Activated CD8-positive, alpha-beta memory T cell treated with anti-CD3 and anti-CD28 coated beads, Interleukin-2, amount 50 U/mL, for 24 hours (primary cell): Measurements from ENCODE around the gene GOLGA6C.
"Not testable (repeated sequence)": the region's sequence is repeated elsewhere in the genome, so short reads cannot be mapped to it uniquely, and the experiment has no call there.

Experiments used
- DNase-seq: peaks from one replicate; pipeline ENCODE4 v3.0.0-alpha.2; 2020; ENCODE audit errors: extremely low read depth

The GOLGA6C gene

GRCh38 chr15:75319231-75319897 is 61.2 kb downstream of the GOLGA6C start:
- DNase-seq = not testable (repeated sequence)
